ENCODE measurements around the gene ALKBH8. TPM values are rescaled to one million over a fixed set of nuclear protein-coding genes. Genes with fewer than 3 reads are reported as not detected.

Gene ALKBH8
- total and polyA plus RNA-seq, 4 donors, result 2.5 to 10.9 (median 5.1) TPM

DNA sequence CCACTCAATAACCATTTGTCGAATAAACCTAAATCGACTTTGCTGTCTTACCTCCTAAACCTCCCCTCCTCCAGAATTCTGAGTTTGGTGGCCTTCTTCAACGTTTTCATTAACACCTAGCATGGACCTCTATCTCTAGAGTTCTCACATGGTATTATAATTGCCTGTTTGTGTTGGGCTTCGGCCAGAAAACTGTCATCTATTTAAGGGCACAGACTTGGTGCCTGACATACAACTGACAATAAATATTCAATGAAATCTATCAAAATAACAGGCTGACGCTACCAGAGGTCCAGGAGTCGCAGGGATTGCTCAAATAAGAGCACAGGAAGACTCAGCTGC, 687 bp downstream of the ALKBH8 start:
- no peak for DNase-seq
- H3K4me1 ChIP-seq (ENCODE audit: control insufficient read depth in 5 of 5, insufficient read depth in 5 of 5, low read length in 5 of 5), result peaks cover 0 to 13% (median 7%) of the 10 kb centered on the region in 5 donors
- no peaks in the 10 kb centered on the region for H3K9me3 ChIP-seq (ENCODE audit: control insufficient read depth in 4 of 4, insufficient read depth in 3 of 4, low read length in 3 of 4)
- no peaks in the 10 kb centered on the region for H3K27me3 ChIP-seq (ENCODE audit: control insufficient read depth in 3 of 3, insufficient read depth in 3 of 3, low read length in 2 of 3)
- TF ChIP-seq, protein P1, sequence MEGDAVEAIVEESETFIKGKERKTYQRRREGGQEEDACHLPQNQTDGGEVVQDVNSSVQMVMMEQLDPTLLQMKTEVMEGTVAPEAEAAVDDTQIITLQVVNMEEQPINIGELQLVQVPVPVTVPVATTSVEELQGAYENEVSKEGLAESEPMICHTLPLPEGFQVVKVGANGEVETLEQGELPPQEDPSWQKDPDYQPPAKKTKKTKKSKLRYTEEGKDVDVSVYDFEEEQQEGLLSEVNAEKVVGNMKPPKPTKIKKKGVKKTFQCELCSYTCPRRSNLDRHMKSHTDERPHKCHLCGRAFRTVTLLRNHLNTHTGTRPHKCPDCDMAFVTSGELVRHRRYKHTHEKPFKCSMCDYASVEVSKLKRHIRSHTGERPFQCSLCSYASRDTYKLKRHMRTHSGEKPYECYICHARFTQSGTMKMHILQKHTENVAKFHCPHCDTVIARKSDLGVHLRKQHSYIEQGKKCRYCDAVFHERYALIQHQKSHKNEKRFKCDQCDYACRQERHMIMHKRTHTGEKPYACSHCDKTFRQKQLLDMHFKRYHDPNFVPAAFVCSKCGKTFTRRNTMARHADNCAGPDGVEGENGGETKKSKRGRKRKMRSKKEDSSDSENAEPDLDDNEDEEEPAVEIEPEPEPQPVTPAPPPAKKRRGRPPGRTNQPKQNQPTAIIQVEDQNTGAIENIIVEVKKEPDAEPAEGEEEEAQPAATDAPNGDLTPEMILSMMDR (IDR thresholded peaks at IDR 0.05; ENCODE audit: control extremely low read depth, extremely low read depth), result no peak
- H3K27ac ChIP-seq (ENCODE audit: low read depth in 1 of 2, low read length in 1 of 2), result peak overlapping the region; percentile 73 to 92
- peaks cover 0 to 5% (median 1%) of the 10 kb centered on the region in 4 donors for H3K36me3 ChIP-seq (ENCODE audit: control insufficient read depth in 4 of 4, insufficient read depth in 4 of 4, low read length in 4 of 4)
- H3K4me3 ChIP-seq, result peak overlapping the region; percentile 91
- WGBS, 2 donors, result 9 to 11% methylated on average over 6 of the region's 6 CpGs
- no peak for ATAC-seq (ENCODE audit: insufficient read depth, low FRiP score)
- H3K9ac ChIP-seq (ENCODE audit: insufficient read depth in 1 of 2, low read length in 2 of 2), result peak overlapping the region in 1 of 2 donors; percentile 69

DNA sequence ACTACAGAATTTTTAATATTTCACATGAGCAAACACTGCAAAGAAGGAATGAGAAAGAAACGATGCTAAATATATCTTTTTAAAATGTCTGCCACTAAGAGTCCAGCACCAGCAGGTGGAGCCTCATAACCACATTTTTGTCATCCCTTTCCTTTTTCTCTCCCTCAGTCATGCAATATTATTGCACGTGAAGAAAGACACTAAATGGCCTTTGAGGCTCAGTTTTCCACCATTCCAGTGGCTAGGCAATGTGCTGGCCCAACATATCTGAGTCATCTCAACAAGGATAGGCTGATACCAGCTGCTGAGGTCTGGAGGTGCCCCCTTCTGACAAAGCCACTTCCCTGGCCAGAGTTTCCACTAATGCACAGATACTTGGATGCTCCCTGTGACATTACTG, 1.8 kb downstream of the ALKBH8 start:
- DNase-seq, result peak; percentile 51 to 74 (median 67)
- Histone ChIP-seq H3K9me3 (ENCODE audit: control insufficient read depth in 4 of 4, insufficient read depth in 3 of 4, low read length in 3 of 4) (no peaks in the 10 kb centered on the region), H3K9ac (ENCODE audit: insufficient read depth in 1 of 2, low read length in 2 of 2) (no peak overlapping the region), H3K27me3 (ENCODE audit: control insufficient read depth in 3 of 3, insufficient read depth in 3 of 3, low read length in 2 of 3) (no peaks in the 10 kb centered on the region), H3K27ac (ENCODE audit: low read depth in 1 of 2, low read length in 1 of 2) (no peak overlapping the region), H3K36me3 (ENCODE audit: control insufficient read depth in 4 of 4, insufficient read depth in 4 of 4, low read length in 4 of 4) (peaks cover 1 to 8% (median 5%) of the 10 kb centered on the region in 4 donors), H3K4me3 (no peak overlapping the region), H3K4me1 (ENCODE audit: control insufficient read depth in 5 of 5, insufficient read depth in 5 of 5, low read length in 5 of 5) (peaks cover 0 to 13% (median 7%) of the 10 kb centered on the region in 5 donors)
- WGBS, 2 donors, result 0 to 1% methylated on average over 2 of the region's 2 CpGs
- TF ChIP-seq, protein P1 (IDR thresholded peaks at IDR 0.05; ENCODE audit: control extremely low read depth, extremely low read depth), result peak; percentile 9
- ATAC-seq (ENCODE audit: insufficient read depth, low FRiP score), result no peak

DNA sequence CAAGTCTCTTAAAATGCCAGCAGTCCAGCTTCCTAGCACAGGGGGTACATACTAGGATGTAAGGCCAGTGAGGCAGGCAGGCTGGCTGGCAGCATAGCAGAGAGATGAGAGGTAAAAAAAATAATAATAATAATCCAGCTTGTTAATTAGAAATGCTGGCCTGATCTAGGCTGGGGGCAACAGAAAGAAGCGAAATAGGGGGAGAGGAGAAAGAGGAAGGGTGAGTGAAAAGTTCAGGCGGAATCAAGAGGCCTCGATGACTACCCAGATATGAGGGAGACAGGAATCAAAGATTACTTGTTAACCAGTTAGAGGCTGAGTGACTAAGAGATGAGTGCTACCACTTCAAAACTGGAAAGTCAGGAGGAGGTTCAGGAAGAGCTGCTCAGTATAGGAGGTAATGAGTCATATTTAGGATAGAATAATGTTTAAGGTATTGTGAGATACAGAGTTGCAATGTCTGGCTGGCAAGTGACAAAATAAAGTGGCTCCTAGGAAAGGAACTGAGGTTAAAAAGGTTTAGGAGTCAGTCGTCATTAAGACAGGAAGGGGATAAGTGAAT, 2.8 kb downstream of the ALKBH8 start:
- H3K27ac ChIP-seq (ENCODE audit: low read depth in 1 of 2, low read length in 1 of 2), result peak overlapping the region in 1 of 2 donors; percentile 45

More for the DNA sequence above, 2.8 kb downstream of the ALKBH8 start:
- Histone ChIP-seq H3K4me3 (no peak overlapping the region), H3K4me1 (ENCODE audit: control insufficient read depth in 5 of 5, insufficient read depth in 5 of 5, low read length in 5 of 5) (peaks cover 0 to 13% (median 7%) of the 10 kb centered on the region in 5 donors), H3K9ac (ENCODE audit: insufficient read depth in 1 of 2, low read length in 2 of 2) (no peak overlapping the region), H3K9me3 (ENCODE audit: control insufficient read depth in 4 of 4, insufficient read depth in 3 of 4, low read length in 3 of 4) (no peaks in the 10 kb centered on the region), H3K36me3 (ENCODE audit: control insufficient read depth in 4 of 4, insufficient read depth in 4 of 4, low read length in 4 of 4) (peaks cover 1 to 8% (median 5%) of the 10 kb centered on the region in 4 donors), H3K27me3 (ENCODE audit: control insufficient read depth in 3 of 3, insufficient read depth in 3 of 3, low read length in 2 of 3) (no peaks in the 10 kb centered on the region)
- TF ChIP-seq, protein P1 (IDR thresholded peaks at IDR 0.05; ENCODE audit: control extremely low read depth, extremely low read depth), result no peak
- WGBS, 2 donors, result 46 to 47% methylated on average over 4 of the region's 4 CpGs
- DNase-seq (no peak), ATAC-seq (ENCODE audit: insufficient read depth, low FRiP score) (no peak)
